Hindlimb muscle (tissue), 1 donor: ENCODE data around the gene SPI1. TPM values are rescaled to one million over a fixed set of nuclear protein-coding genes. Genes with fewer than 3 reads are reported as not detected.

Experiments
- DNase-seq: peaks from one replicate; pipeline ENCODE4 v3.0.0-alpha.2; 2013
- polyA plus RNA-seq: library from polyadenylated mRNA; unstranded; fragments of 120-200 nt; gene quantifications from one replicate; pipeline ENCODE4 v1.2.1, GENCODE V29; 2013; ENCODE audit not compliant: insufficient read length

Gene SPI1
- polyA plus RNA-seq, 1 donor = 11.3 TPM

DNA sequence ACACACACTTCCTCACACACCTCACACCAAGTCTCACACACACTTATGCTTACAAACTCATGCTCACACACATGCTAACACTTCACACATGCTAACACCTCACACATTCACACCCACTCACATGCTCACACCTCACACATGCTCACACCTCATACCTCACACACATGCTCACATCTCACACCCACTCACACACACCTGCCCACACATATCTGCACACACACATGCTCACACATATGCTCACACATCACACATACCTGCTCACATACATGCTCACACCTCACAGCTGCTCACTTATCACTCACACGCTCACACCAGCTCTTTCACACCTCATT is 21.4 kb downstream of the SPI1 start:
- no peak for DNase-seq

DNA sequence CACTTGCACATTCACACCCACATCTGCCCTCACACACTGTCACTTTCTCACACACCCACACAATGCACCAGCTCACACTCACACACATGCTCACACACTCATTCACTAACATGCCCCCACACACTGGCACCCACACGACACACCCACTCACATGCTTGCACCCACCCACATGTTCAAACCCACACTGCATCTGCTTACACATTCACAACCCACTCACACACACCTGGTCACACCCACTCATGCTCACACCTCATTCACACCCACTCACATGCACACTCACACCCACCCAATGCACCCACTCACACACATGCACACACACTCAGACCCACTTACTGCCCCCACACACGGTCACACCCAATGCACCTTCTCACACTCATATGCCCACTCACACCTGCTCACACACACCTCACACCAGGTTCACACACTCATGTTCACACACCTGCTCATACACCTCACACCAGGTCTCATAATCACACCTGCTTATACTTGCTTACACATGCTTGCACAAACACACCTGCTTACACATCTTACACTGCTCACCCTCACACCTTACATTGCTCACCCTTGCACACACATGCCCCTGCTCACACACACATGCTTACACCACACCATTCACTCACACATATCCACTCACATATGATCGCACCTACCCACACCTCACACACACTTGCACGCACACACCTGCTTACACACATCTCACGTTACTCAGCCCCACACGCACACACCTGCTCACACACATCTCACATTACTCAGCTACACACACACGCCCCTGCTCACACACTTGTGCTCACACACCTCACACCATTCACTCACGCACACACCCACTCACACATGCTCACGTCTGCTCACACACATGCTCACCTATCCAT is 22.0 kb downstream of the SPI1 start:
- DNase-seq = no peak

DNA sequence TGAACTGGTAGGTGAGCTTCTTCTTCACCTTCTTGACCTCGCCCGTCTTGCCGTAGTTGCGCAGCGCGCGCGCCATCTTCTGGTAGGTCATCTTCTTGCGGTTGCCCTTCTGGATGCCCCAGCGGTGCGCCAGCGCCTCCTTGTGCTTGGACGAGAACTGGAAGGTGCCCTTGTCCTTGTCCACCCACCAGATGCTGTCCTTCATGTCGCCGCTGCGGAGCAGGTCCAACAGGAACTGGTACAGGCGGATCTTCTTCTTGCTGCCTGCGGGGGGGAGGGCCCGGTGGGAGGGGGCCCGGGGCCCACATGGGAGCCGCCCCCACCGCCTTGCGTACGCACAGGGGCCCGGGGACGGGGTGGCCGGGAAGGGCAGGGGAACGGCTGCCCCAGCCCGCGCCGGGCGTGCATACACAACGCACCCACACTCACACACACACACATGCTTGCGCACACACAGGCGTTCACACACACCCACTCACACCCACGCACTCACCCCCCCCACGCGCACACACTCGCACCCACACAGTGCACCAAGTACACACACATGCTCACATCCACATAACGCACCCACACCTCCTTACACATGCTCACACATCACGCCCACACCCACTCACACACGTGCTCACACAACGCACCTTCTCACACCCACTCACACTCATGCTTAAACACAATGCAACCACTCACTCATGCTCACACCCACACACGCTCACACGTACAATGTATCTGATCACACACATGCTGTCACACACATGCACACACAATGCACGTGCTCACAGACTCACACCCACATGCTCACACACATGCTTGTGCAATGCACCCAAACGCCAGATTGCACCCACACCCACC is 22.8 kb downstream of the SPI1 start:
- peak; percentile 89 for DNase-seq

DNA sequence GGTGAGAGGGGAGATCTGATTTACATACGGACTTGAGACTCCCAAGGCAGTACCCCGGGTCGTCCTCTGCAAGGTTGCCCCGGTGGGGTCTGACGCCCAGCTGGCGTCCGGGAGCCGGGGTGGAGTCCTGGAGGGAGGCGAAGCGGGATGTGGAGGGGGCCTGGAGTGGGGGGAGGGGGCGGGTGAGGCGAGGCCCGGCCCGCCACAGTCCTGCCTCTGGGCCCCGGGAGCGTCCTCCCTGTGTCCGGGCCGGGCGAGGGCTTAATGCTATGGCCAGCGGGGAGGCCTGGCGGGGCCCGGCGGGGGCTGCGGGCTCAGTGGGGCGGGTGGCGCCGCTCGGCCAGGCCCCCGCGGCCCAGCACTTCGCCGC is 23.4 kb downstream of the SPI1 start:
- peak; percentile 28 for DNase-seq

DNA sequence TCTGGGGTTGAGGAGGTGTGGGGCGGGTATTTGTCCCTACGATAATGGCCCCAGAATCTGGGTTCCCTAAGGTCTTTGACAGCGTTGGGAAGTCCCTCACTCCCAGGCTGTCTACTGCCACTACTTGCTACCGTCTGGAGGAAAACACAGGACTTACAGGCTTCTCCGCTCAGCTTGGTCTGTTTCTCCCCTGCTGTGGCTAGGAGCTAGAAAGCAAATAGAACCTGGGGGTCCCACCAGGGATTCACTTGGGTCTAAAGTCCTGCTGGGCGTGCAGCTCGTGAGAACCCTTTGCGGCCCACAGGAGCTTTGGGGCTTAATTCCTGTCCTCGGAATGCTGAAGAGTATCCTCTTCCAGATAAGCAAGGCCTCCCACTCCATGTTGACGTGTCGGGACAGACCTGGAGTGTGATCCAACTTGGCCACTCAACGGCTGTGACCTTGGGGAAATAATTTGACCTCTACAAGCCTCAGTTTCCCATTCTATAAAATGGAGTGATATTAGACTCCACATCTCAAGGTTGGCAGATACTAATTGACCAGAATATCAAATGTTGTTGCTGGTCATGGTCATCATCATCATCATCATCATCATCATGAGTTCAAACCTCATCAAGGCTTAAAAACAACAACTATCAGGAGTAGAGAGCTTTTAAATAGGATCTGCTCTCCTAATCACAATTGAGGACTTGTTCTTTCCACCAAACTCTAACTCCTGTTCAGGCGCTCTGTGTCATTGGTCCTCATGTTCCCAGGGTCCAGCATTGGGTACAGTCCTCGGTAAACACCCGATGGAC is 24.2 kb downstream of the SPI1 start:
- no peak for DNase-seq

DNA sequence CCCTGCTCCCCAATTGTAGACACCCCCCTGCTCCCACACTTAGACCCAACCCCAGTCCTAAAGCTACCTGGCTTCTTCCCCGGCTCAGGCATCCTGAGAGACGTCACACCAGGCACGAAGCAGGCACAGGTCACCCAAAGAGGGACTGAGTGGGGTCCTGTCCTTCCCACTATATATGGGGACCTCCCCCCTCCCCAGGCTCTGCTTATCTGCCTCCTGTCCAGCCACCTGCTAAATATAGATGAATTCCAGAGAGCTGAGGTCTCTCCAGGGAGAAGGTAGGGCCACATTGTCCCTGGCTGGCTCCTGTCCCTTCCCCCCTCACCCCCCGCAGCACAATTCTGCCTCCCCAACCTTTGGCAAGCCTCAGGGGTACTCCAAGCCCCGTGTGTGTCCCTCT is 25.8 kb downstream of the SPI1 start, which contains the start of gene MYBPC3:
Gene MYBPC3 (minus strand): TSS at position 147 of the 400 bp plus-strand sequence. CDS start 55 bp downstream, at position 92.
- DNase-seq = no peak

DNA sequence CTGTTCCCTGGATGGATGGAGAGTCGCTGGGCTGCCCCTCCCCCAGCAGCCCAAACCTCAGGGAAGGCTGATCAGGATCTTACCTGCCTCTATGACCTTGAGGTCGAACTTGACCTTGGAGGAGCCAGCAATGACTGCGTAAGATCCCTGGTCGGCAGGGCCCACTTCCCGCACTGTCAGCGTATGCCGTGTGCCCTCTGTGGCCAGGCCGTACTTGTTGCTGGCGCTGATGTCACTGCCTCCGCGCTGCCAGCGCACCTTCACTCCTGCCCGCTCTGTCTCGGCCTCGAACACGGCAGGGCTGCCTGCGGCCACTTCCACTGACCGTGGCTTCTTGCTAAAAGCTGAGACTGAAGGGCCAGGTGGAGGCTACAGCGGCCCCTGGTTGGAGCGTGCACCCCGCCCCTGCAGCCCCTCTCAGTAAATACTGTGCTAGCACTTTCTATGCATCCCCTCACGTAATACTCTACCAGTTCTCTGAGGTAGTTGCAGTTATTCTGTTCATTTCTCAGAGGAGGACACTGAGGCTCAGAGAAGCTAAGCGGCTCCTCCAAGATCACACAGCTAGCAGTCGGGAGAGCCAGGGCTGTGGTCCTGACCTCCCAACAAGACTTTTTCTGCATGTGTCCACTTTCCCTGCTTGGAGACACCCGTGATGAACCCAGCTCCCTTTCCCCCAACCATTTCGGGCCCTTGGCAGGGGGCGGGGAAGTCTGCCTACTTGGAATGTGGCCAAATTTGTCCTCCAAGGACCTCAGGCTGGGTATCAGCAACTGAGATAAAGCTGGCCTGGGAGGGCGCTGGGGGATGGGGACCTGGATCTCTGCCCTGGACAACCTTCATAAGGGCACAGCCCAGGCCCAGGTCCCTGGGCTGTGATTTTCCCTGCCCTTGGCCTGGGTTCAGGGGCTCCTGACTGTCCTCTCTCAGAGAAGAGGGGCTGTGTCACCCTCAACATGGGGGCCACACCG is 26.9 kb downstream of the SPI1 start:
- DNase-seq = no peak

DNA sequence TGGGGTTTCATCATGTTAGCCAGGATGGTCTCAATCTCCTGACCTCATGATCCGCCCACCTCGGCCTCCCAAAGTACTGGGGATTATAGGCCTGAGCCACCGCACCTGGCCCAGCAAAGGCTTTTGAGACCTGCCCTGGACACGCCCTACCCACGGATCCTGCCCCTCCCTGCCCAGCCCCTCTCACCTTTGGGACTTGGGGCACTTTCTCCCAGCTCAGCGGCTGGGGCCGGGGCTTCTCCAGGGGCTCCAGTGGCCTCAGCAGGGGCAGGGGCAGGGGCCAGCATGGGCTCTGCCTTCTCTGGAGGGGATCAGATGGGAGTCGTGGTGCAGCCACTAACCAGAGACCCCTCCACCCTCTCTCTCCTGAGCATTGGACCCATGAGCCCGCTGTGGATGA is 28.0 kb downstream of the SPI1 start:
- DNase-seq = no peak

DNA sequence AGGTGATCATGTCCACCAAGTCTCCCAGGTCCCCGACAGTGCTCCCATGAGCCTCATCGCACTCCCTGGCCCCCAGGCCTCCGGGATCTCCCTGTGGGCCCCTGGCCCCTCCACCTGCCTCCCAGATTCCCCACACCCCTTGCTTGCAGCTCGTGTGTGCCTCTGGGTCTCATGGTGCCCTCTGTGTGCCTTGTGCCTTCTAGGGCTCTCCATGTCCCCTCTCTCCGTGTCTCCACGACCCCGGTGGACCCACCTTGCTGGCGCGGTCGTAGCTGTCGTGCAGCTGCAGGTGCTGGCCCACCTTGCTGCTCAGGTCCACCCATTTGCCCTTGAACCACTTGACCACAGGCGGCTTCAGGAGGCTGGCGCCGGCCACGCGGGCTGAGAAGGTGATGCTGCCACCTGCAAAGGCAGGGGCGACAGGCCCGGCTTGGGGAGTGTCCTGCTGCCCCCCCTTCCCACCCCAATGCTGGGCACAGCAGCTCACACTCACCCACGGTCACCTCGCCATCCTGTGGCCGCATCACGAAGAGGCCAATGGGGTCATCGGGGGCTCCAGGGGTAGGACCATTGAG is 28.7 kb downstream of the SPI1 start:
- DNase-seq = no peak

DNA sequence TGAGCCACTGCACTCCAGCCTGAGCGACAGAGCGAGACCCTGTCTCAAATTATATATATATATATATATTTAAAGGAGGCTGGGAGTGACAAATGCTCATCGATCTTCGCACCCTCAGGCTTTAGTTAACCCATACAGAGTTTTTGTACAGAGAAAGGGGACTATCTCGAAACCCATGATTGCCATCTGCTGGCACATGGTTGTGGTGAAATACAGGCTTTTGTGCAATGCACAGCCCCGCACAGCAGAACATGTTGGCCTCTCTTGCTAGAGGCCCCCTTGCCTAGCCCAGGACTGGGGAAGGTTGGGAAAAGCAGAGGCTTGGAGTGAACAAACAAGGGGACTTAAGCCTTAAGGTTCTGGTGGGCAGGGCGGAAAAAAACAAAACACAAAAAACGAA is 29.5 kb downstream of the SPI1 start:
- no peak for DNase-seq

DNA sequence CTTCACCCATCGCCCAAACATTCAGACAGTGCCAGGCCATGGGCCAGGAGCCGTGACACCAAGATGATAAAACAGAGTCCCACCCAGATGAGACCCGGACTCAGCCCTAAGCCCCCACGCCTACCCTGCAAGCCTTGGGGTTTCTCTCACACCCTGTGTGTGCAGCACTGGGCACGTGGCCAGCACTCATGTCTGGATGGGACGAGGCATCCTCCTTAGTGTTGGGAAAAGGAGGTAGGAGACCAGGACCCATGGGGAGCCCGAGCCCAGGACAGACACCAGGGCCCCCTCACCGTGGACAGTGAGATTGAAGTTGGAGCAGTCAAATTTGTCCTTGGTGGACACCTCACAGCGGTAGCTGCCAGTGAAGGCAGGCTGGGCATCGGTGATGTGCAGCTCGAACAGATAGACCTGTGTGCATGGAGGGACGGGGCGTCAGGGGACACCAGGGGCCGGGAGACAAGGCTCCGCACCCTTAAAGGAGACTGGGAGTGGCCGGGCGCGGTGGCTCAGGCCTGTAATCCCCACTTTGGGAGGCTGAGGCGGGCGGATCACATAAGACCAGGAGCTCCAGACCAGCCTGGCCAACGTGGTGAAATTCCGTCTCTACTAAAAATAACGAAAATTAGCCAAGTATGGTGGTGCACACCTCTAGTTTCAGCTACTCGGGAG is 30.1 kb downstream of the SPI1 start:
- DNase-seq = no peak

DNA sequence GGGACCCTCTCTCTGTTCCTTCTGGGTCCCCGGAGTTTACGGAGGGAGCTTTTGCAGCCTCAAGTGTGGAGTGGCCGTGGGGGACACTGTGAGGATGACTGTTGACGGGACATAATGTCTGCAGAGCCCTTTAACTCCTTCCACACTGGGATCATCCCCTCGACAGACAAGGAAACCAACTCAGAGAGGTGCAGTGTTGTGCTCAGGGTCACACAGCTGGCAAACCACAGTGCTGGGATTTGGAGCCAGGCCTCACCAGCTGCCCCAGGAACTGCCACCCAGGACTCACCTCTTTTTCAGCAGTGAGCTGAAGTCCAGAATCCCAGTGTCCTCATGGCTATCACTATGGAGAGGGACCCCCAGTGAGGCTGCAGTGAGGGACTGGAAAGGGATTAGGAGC is 31.2 kb downstream of the SPI1 start:
- DNase-seq = no peak

DNA sequence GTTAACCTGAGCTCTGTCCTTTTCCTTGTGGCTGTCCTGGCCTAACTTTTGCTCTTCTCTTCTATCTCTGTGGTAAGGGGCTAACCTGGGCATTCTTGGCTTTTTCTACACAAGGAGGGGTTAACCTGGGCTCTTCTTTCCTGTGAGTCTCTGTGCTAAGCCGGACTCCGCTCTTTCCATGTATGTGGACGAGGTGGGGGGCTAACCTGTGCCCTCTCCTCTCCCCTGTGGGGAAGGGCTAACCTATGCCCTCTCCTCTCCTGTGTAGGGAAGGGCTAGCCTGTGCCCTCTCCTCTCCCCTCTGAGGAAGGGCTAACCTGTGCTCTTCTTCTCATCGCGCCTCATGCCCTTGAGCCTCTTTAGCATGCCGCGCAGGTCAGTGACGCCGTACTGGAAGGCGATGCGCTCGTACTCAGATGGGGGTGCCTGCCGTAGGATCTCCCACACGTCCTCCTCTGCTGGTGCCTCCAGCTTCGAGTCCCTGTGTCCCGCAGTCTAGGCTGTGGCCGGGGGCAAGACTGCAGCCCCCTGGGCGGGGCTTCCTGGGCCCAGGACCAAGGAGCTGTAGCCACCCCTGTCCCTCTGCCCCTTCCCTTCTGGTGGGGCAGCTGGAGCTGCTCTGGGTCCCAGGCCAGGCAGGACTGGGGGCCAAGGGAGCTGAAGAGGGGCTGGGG is 32.3 kb downstream of the SPI1 start:
- DNase-seq = no peak

DNA sequence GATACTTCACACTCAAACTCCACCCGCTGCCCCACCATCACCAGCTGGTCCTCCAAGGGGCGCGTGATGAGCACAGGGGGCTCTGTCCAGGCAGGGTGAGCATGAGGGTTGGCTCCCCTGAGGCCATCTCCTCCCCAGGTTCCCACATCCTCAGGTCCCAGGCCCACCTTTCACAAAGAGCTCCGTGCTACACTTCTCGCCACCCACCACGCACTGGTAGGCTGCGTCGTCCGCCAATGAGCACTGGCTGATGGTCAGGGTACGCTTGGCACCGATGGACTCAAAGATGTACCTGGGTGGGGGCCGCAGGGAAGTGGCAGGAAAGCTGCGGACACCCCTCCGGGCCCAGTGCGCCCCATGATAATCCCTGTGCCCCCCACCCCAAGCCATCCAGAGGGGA is 35.5 kb downstream of the SPI1 start:
- no peak for DNase-seq

DNA sequence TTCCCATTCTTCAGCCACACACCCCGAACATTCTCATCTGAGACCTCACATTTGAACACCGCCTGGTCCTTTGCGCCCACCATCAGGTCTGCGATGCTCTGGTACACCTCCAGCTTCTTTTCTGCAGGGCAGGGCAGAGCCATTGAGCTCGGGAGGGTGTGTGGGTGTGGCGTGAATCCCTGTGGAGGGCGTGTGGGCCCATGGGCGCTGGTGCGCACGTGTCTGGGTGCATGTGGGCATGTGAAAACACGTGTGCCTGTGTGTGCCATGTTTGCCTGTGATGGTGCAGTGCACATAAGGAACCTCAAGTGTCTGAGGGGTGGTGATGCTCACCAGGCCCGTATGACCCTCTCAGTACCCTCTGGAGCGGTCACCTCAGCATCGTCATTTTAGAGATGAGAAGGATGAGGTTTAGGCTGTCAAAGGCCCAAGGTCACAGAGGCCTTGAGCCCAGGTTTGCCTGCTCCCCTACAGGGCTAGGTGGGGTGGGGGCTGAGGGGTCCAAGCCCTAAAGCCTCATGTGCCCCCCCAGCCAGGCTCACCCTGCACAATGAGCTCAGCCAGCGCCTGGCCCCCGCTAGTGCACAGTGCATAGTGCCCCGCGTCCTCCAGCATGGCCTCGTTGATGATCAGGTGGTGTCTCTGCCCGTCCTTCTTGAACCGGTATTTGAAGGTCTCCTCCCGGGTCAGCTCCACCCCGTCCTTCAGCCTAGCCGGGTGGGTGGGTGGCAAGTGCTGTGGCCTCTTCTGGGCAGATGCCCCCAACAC is 36.1 kb downstream of the SPI1 start:
- no peak for DNase-seq

DNA sequence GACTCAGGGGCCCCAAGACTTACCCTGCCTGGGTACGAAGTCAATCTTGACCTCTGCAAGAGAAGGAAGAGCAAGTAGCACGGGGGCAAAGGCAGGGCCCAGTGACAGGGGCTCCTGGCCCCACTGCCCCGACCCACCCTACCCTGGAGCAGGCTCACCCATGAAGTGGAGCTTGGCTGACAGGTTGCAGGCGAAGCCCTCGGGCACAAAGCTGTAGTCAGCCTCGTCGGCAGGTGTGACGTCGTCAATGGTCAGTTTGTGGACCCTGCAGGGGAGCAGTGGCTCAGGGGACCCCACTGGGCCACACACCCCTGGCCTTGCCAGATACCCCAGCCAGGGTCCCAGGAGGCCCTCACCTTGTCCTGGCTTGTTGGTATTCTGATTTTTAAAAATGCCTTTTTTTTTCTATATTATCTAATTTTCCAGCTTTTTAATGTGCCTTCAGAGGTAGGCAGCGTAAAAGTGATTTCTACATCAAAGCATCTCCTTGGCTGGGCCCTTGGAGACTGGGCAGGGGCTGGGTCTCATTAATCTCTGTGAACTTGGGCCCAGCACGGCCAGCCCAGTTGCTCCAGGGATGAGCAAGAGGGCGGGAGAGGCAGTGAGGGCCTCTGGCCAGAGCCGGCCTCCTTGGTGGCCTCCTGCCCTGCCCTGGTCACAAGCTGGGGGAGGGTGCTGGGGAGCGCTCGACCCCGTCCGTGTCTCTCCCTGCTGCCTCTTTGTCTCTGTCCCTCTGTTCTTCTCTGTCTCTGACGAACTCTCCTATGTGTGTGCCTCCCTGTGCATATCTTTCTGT is 37.2 kb downstream of the SPI1 start:
- no peak for DNase-seq

DNA sequence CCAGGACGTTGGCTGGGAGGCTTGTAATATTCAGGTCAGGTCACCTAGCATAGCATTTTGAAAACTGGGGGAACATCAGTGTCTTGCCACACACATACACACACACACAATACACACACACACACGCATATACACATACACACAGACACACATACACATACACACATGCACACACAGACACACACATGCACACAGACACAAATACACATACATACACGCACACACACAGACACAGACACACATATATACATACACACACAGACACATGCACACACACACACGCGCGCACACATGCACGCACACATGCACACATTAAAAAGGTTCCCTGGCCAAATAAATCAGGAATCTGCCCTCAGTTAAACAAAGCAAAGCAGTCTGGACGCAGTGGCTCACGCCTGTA is 38.3 kb downstream of the SPI1 start:
- DNase-seq = no peak

DNA sequence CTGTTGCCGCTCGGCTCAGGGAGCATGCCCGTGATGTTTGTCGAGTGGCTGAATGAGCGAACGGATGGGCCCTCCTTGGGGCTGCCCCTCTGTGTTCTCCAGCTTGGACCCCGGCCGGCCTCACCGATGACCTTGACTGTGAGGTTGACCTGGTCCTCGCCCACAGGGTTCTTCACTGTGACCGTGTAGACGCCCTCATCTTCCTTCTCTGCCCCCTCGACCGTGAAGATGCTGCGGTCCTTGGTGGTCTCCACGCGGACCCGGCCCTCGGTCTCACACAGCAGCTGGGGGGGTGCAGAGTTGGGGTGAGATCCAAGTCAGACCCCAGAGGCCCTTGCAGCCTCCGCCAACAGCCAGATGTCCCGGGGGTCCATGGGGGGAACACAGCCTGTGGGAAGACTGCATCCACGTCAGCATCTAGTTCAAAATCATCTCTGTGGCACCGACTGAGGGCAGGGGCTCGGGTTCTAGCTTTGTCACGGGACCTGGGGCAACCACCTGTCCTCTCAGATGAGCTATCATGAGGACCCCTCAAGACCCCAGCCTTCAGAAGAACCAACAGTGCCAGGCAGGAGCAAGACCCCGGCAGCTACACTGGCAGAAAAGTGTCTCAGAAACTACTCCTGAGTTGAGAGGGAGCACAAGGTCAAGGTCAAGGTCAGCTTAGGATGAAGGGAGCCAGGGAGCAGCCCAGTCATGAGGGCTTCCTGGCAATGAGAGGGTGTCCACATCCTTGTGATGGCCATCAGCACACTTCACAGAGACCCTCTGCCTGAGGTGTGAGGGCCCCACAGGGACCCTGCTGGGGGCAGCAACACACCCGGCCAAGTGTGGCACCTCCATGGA is 39.7 kb downstream of the SPI1 start:
- DNase-seq = no peak
